HCT116 (cell line): Measurements from ENCODE around the gene EPS8. TPM values are rescaled to one million over a fixed set of nuclear protein-coding genes. Genes with fewer than 3 reads are reported as not detected.

Experiments used
- ATAC-seq: fragments of 200-7000 bp; cut with Tn5 transposase; 2 replicates; pipeline ENCODE4 v1.9.1; 2020; ENCODE audit warnings: mild to moderate bottlenecking, moderate library complexity
- BruUV-seq: library from RNA; stranded (reverse); fragments of 400-500 nt; replicated peaks from 2 replicates; lab custom pipeline; 2021; lab: Mats Ljungman, UMichigan
- CTCF ChIA-PET: fragments of 300-600 bp; sonication (Branson Sonifier 250); formaldehyde crosslinking; loops from one replicate; lab custom pipeline; 2021; ENCODE audit warnings: antibody characterized with exemption; lab: Charles Lee
- POLR2A ChIA-PET: fragments of 300-600, 350-600 bp; sonication (Branson Sonifier 250); formaldehyde crosslinking; loops from one replicate; lab custom pipeline; 2021; ENCODE audit warnings: antibody characterized with exemption; lab: Charles Lee
- RAD21 ChIA-PET, 2 experiments: fragments of 300-600 bp; sonication (Branson Sonifier 250); formaldehyde crosslinking; loops; one replicate each; lab custom pipeline; 2023; ENCODE audit warnings: low total read pairs in 2 of 2; ENCODE audit not compliant: uncharacterized antibody in 2 of 2, unreplicated experiment in 2 of 2, low non-redundant PET in 1 of 2; lab: Charles Lee
- DNase-seq: peaks from one replicate; pipeline ENCODE4 v3.0.0-alpha.2; 2010; ENCODE audit warnings: low read depth, low spot score
- H2AFZ ChIP-seq: fragments of 200-600 bp; shearing (Covaris generic), sonication (generic); 2 replicates; pipeline ENCODE4 v1.6.1; 2017; ENCODE audit warnings: low read depth, mixed run types, mixed read lengths, antibody characterized with exemption, low read length; ENCODE audit not compliant: poor library complexity, severe bottlenecking
- H3K27ac ChIP-seq: 2 replicates; pipeline ENCODE4 v1.5.1; 2012; ENCODE audit warnings: low read depth, low read length
- H3K27me3 ChIP-seq: fragments of 200-600 bp; sonication (generic); 2 replicates; pipeline ENCODE4 v1.6.1; 2016; ENCODE audit warnings: mixed run types, low read length, mixed read lengths; ENCODE audit not compliant: insufficient read depth
- H3K36me3 ChIP-seq, 2 experiments: fragments of 200-500 bp in 1 of 2; fragments of 200-600 bp in 1 of 2; sonication (Bioruptor generic) in 1 of 2; sonication (generic) in 1 of 2; 2 replicates each; pipeline versions ENCODE4 v1.5.1 to v1.6.1; 2014 to 2016; ENCODE audit warnings: low read length in 2 of 2, inconsistent platforms in 1 of 2, mixed read lengths in 1 of 2, mixed run types in 1 of 2; ENCODE audit not compliant: insufficient read depth in 2 of 2, control insufficient read depth in 1 of 2
- H3K4me1 ChIP-seq, 2 experiments: fragments of 200-600 bp in 1 of 2; sonication (generic) in 1 of 2; 2 replicates each; pipeline versions ENCODE4 v1.5.1 to v1.6.1; 2012 to 2017; ENCODE audit warnings: low read length in 2 of 2, inconsistent platforms in 1 of 2, mild to moderate bottlenecking in 1 of 2, mixed read lengths in 1 of 2, mixed run types in 1 of 2, moderate library complexity in 1 of 2; ENCODE audit not compliant: insufficient read depth in 2 of 2, control insufficient read depth in 1 of 2
- H3K4me2 ChIP-seq: fragments of 200-600 bp; sonication (generic); 2 replicates; pipeline ENCODE4 v1.6.1; 2017; ENCODE audit warnings: mixed run types, low read length, mixed read lengths
- H3K4me3 ChIP-seq, 2 experiments: fragments of 200-600 bp in 1 of 2; sonication (generic) in 1 of 2; replicated peaks in 1 of 2; 2 replicates each; pipeline ENCODE4 v1.5.1; 2011 to 2016; ENCODE audit warnings: low read length in 2 of 2, control low read depth in 1 of 2, low read depth in 1 of 2, mild to moderate bottlenecking in 1 of 2, mixed read lengths in 1 of 2, mixed run types in 1 of 2
- H3K79me2 ChIP-seq: fragments of 200-600 bp; sonication (generic); 2 replicates; pipeline ENCODE4 v1.6.1; 2017; ENCODE audit warnings: mild to moderate bottlenecking, mixed run types, low read length, moderate library complexity, mixed read lengths; ENCODE audit not compliant: insufficient read depth
- H3K9ac ChIP-seq: fragments of 200-600 bp; sonication (generic); 2 replicates; pipeline ENCODE4 v1.6.1; 2016; ENCODE audit warnings: low read length, mixed read lengths
- H3K9me2 ChIP-seq: fragments of 200-600 bp; sonication (generic), shearing (Covaris generic); 2 replicates; pipeline ENCODE4 v1.6.1; 2017; ENCODE audit warnings: mixed run types, mild to moderate bottlenecking, moderate library complexity; ENCODE audit not compliant: insufficient read depth
- H3K9me3 ChIP-seq, 2 experiments: fragments of 200-500 bp in 1 of 2; fragments of 200-600 bp in 1 of 2; sonication (Bioruptor generic) in 1 of 2; sonication (generic) in 1 of 2; 2 replicates each; pipeline ENCODE4 v1.6.1; 2014 to 2017; ENCODE audit warnings: low read length in 2 of 2, mixed read lengths in 2 of 2, inconsistent platforms in 1 of 2, low read depth in 1 of 2, mild to moderate bottlenecking in 1 of 2, mixed run types in 1 of 2, moderate library complexity in 1 of 2; ENCODE audit not compliant: control insufficient read depth in 1 of 2, insufficient read depth in 1 of 2
- H4K20me1 ChIP-seq: fragments of 200-600 bp; sonication (generic), shearing (Covaris generic); 2 replicates; pipeline ENCODE4 v1.6.1; 2017; ENCODE audit warnings: mixed run types, mild to moderate bottlenecking, moderate library complexity; ENCODE audit not compliant: insufficient read depth
- CTCF ChIP-seq, 3 experiments: fragments of 200-600 bp in 1 of 3; sonication (generic) in 1 of 3; IDR thresholded peaks in 2 of 3; conservative IDR thresholded peaks in 1 of 3; 2 replicates each; pipeline ENCODE4 v1.5.1; 2012 to 2017; ENCODE audit warnings: low read depth in 2 of 3, low read length in 2 of 3, antibody characterized with exemption in 1 of 3, borderline replicate concordance in 1 of 3, control low read depth in 1 of 3, mild to moderate bottlenecking in 1 of 3, mixed read lengths in 1 of 3, mixed run types in 1 of 3, moderate library complexity in 1 of 3; ENCODE audit not compliant: insufficient read depth in 1 of 3
- RAD21 ChIP-seq: IDR thresholded peaks from 2 replicates; pipeline ENCODE4 v1.6.1; 2012; ENCODE audit warnings: low read depth, mild to moderate bottlenecking
- SIN3A ChIP-seq: IDR thresholded peaks from 2 replicates; pipeline ENCODE4 v1.6.1; 2012; ENCODE audit warnings: low read depth
- SRF ChIP-seq: IDR thresholded peaks from 2 replicates; pipeline ENCODE4 v1.6.1; 2012; ENCODE audit warnings: low read depth
- intact Hi-C: fragments of 100-400 bp; cut with micrococcal nuclease; formaldehyde crosslinking; loops from 2 replicates; pipeline ENCODE4 v1.10.0; 2022
- total RNA-seq: library from RNA; stranded (reverse); gene quantifications from one replicate; pipeline ENCODE4 v1.2.1, GENCODE V29; 2021; ENCODE audit not compliant: unreplicated experiment

The EPS8 gene
- total RNA-seq, 1 experiment from 2014 or later = 49.9 TPM

- H2AFZ ChIP-seq = no peak overlapping the region
- H3K9me2 ChIP-seq = no peaks in the 10 kb centered on the region
- no peak overlapping the region for H3K9ac ChIP-seq
- 0 out of 2 replicates have a peak, but pooled peaks have one; percentile 62 for ATAC-seq
- ChIA-PET POLR2A (no interaction called here), CTCF (interaction anchor here (0.6 to 5.0 kb wide), 36 partner anchors 9 to 326 kb away, joined by 3 to 104 read pairs (median 4); partner anchors contain the start of gene DERA), RAD21 (interaction anchor here (0.8 to 1.0 kb wide), 5 partner anchors 52 to 272 kb away, joined by 3 to 6 read pairs (median 5); no protein-coding TSS in a partner anchor)
- no peak overlapping the region for H3K4me3 ChIP-seq
- no peaks in the 10 kb centered on the region for H3K4me1 ChIP-seq
- no peaks in the 10 kb centered on the region for H3K9me3 ChIP-seq
- TF ChIP-seq CTCF (IDR thresholded peaks at IDR 0.05 in 2 of 3, conservative IDR thresholded peaks at IDR 0.05 in 1 of 3; ENCODE audit: borderline replicate concordance in 1 of 3, insufficient read depth in 1 of 3, low read depth in 2 of 3, low read length in 2 of 3) (peak; percentile 55 to 75 (median 61); a peak in 5 of 6 replicates), RAD21 (peak; percentile 67), SIN3A (no peak)
- TF ChIP-seq, all 23 proteins: peak for 2
- Histone ChIP-seq H3K36me3 (no peaks in the 10 kb centered on the region), H3K27me3 (no peaks in the 10 kb centered on the region), H3K79me2 (no peaks in the 10 kb centered on the region), H4K20me1 (no peaks in the 10 kb centered on the region), H3K4me2 (no peak overlapping the region), H3K27ac (no peak overlapping the region)
- peak; percentile 43 for DNase-seq
- intact Hi-C loops = loop anchor here (1.0 to 10.0 kb wide), 2 partner anchors 52 to 310 kb away; no protein-coding TSS in a partner anchor
- BruUV-seq = no TSS peak
Measured at GRCh38 chr12:15584366-15585041, 204.7 kb downstream of the EPS8 start.

GRCh38 chr12:15583804-15584203, 205.4 kb downstream of the EPS8 start:
- no peak for TF ChIP-seq SRF
- Histone ChIP-seq H3K27me3 (no peaks in the 10 kb centered on the region), H3K9me3 (no peaks in the 10 kb centered on the region), H3K9ac (no peak overlapping the region), H3K27ac (no peak overlapping the region), H3K9me2 (no peaks in the 10 kb centered on the region), H3K36me3 (no peaks in the 10 kb centered on the region), H2AFZ (no peak overlapping the region), H3K79me2 (no peaks in the 10 kb centered on the region), H3K4me3 (no peak overlapping the region), H4K20me1 (no peaks in the 10 kb centered on the region), H3K4me1 (no peaks in the 10 kb centered on the region), H3K4me2 (no peak overlapping the region)
- intact Hi-C loops = loop anchor here (1.0 to 10.0 kb wide), 2 partner anchors 52 to 309 kb away; no protein-coding TSS in a partner anchor
- DNase-seq = no peak
- POLR2A ChIA-PET = interaction anchor here (1.2 kb wide), 1 partner anchor 51 kb away, joined by 4 read pairs; no protein-coding TSS in a partner anchor
- no TSS peak for BruUV-seq
- CTCF ChIA-PET = interaction anchor here (0.9 to 5.0 kb wide), 15 partner anchors 10 to 307 kb away, joined by 3 to 104 read pairs (median 7); no protein-coding TSS in a partner anchor
- RAD21 ChIA-PET = interaction anchor here in 1 of 2 experiments (1.0 kb wide), 1 partner anchor 273 kb away, joined by 4 read pairs; no protein-coding TSS in a partner anchor
- no peak for ATAC-seq
